ENCODE results near the gene GGNBP2. TPM values are rescaled to one million over a fixed set of nuclear protein-coding genes. Genes with fewer than 3 reads are reported as not detected.

Gene GGNBP2
- total and polyA plus RNA-seq, 2 of the 8 experiments (the other 6 are each of a cell fraction or from before 2014, with no cell fraction given), result 29.2 to 35.8 TPM

DNA sequence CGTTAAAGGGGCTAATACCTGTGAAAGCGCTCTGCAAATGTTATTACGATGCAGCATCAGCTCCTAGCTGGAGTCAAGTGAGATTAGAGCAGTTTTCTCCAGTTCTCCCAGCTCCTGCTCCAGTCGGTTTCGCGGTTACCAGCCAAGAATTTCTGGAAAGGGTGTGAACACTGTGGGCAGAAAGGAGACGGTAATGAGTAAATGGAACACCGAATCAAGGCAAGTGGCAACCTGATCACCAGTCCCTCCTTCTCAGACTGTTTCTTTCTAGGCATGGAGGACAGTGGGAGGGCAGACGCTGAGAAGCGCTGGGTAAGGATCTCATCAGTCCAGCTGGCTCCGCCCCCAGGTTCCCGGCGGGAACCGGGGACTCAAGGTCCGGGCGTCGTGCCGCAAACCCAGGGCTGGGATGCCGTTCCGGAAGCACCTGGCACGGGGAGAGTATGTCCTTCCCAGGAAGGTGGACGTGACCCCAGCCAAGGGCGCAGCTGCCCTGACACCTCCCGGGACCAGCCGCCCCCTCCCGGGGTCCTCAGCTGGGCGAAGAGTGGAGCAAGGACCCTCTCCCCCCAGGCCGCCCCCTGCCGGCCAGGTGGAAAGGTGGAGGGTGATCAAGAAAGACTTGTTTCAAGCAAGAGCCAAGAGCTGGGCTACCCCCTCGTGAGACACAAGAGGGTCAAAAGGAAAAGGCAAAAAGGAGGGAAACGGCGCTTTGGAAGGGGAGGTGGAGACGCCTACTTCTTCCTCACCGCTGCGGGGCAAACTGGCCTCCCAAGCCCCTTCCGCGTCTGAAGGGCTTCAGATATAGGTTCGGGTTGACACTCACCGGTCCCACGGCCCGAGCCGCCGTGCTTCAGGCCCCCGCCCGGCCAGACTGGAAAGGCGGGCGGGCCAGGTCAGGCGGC lies 10.5 kb upstream of the GGNBP2 start (continued):
- TF ChIP-seq SIN3A (conservative IDR thresholded peaks at IDR 0.05 in 1 of 2, IDR thresholded peaks at IDR 0.05 in 1 of 2; ENCODE audit: low read depth in 1 of 2, low read length in 2 of 2) (peak; percentile 27 to 52; a peak in 1 of 4 replicates), CTBP2 (IDR thresholded peaks at IDR 0.05; ENCODE audit: borderline replicate concordance, insufficient read depth, insufficient read length, low read length) (no peak), POU5F1 (IDR thresholded peaks at IDR 0.05; ENCODE audit: low read depth, low read length) (no peak), SIRT6 (IDR thresholded peaks at IDR 0.05; ENCODE audit: low read length) (no peak), SAP30 (IDR thresholded peaks at IDR 0.05; ENCODE audit: insufficient read depth, insufficient replicate concordance, low read length) (no peak), NANOG (IDR thresholded peaks at IDR 0.05; ENCODE audit: insufficient read depth, low read depth, low read length, poor library complexity, severe bottlenecking) (no peak), EZH2 (IDR thresholded peaks at IDR 0.05; ENCODE audit: low read depth, low read length, severe bottlenecking) (no peak), JUND (IDR thresholded peaks at IDR 0.05; ENCODE audit: low read length) (no peak), RBBP5 (IDR thresholded peaks at IDR 0.05; ENCODE audit: borderline replicate concordance, low read depth, low read length) (no peak), SRF (IDR thresholded peaks at IDR 0.05; ENCODE audit: low read depth, low read length) (no peak), TEAD4 (IDR thresholded peaks at IDR 0.05; ENCODE audit: low read depth, low read length) (no peak), EP300 (IDR thresholded peaks at IDR 0.05; ENCODE audit: borderline replicate concordance in 1 of 2, low read depth in 2 of 2, low read length in 2 of 2) (no peak), CBX5 (IDR thresholded peaks at IDR 0.05; ENCODE audit: low read depth, low read length) (no peak), HDAC6 (IDR thresholded peaks at IDR 0.05; ENCODE audit: low read depth, low read length) (no peak), GABPA (IDR thresholded peaks at IDR 0.05; ENCODE audit: borderline replicate concordance, insufficient read depth, low read length) (no peak), RFX5 (IDR thresholded peaks at IDR 0.05; ENCODE audit: borderline replicate concordance, low read depth, low read length) (no peak), JUN (IDR thresholded peaks at IDR 0.05; ENCODE audit: low read depth, low read length) (no peak)
- TF ChIP-seq, protein P1, sequence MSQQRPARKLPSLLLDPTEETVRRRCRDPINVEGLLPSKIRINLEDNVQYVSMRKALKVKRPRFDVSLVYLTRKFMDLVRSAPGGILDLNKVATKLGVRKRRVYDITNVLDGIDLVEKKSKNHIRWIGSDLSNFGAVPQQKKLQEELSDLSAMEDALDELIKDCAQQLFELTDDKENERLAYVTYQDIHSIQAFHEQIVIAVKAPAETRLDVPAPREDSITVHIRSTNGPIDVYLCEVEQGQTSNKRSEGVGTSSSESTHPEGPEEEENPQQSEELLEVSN (IDR thresholded peaks at IDR 0.05), result peak; percentile 87
- TF ChIP-seq, protein P2, sequence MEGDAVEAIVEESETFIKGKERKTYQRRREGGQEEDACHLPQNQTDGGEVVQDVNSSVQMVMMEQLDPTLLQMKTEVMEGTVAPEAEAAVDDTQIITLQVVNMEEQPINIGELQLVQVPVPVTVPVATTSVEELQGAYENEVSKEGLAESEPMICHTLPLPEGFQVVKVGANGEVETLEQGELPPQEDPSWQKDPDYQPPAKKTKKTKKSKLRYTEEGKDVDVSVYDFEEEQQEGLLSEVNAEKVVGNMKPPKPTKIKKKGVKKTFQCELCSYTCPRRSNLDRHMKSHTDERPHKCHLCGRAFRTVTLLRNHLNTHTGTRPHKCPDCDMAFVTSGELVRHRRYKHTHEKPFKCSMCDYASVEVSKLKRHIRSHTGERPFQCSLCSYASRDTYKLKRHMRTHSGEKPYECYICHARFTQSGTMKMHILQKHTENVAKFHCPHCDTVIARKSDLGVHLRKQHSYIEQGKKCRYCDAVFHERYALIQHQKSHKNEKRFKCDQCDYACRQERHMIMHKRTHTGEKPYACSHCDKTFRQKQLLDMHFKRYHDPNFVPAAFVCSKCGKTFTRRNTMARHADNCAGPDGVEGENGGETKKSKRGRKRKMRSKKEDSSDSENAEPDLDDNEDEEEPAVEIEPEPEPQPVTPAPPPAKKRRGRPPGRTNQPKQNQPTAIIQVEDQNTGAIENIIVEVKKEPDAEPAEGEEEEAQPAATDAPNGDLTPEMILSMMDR (IDR thresholded peaks at IDR 0.05; ENCODE audit: control extremely low read depth in 1 of 3, insufficient read depth in 1 of 3, low read depth in 1 of 3, low read length in 3 of 3), result peak; percentile 46 to 74 (median 65); a peak in 3 of 4 replicates
